ENCODE measurements around the gene GABBR2. TPM values are rescaled to one million over a fixed set of nuclear protein-coding genes. Genes with fewer than 3 reads are reported as not detected.

GABBR2 gene
- polyA plus RNA-seq, 1 of the 3 experiments (the other 2 are of a cell fraction), result not detected

DNA sequence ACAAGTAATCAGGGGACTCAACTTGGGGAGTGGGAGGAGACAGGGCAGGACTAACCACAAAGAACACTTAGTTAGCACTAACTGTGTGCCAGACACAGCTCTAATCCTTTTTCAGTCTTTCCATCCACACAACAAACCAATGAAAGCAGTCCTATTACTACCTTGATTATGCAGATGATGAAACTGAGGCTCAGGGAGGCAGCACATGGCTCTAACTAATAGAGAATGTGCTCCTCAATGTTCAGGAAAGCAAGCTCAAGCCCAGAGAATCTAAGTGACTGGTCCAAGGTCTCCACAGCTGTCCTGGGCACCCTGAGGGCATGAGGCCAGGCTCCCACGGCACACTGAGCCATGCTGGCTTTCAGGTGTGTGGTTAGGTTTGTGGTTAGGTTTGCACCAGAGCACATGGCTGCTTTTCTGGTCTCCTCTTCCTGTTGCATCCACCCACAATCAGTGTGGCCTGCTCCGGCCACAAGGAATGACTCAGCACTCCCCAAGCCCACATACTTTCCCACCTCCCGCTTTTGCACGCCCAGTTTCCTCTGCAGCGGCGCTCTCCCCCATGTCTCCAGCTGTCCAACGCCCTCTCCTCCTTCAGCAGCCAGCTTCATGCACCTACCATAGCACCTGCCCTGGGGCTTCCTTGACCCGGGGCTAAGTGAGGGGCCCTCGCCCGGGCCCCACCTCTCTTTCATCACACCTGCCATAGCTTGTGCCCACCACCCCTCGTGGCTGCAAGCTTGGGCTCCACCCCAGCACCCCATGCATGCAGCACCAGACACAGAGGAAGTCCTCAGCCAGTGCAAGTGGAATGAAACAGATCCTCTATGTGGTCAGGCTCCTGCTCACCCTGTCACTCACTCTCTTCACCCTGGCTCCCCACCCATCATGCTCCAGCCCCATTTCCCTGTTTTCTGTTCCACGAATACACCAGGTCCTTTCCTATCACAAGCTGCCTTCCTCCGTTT is 133.1 kb downstream of the GABBR2 start:
- no peak for DNase-seq
- Histone ChIP-seq H3K4me1 (ENCODE audit: control insufficient read depth in 1 of 2, insufficient read depth in 2 of 2, low read depth in 1 of 2, low read length in 1 of 2) (no peaks in the 10 kb centered on the region), H3K9ac (no peak overlapping the region), H3K27ac (ENCODE audit: low read depth in 2 of 2, low read length in 1 of 2) (no peak overlapping the region), H3K9me3 (no peaks in the 10 kb centered on the region), H3K36me3 (replicated peaks in 1 of 2; ENCODE audit: control insufficient read depth in 1 of 2, insufficient read depth in 2 of 2, low read length in 1 of 2) (no peaks in the 10 kb centered on the region), H3K9me2 (no peaks in the 10 kb centered on the region), H3K79me2 (ENCODE audit: insufficient read depth) (no peaks in the 10 kb centered on the region), H4K20me1 (ENCODE audit: insufficient read depth) (no peaks in the 10 kb centered on the region), H3K27me3 (ENCODE audit: insufficient read depth) (peaks cover 8% of the 10 kb centered on the region; the same call in 1 of the 2 replicates), H2AFZ (ENCODE audit: low read depth) (no peak overlapping the region), H3K4me3 (ENCODE audit: low read depth in 2 of 2, low read length in 1 of 2) (no peak overlapping the region), H3F3A (replicated peaks; ENCODE audit: insufficient read depth) (no peaks in the 10 kb centered on the region), H3K4me2 (no peak overlapping the region)
- TF ChIP-seq RFX5 (IDR thresholded peaks at IDR 0.05; ENCODE audit: low read length), result no peak
- no peak for TF ChIP-seq TCF12 (IDR thresholded peaks at IDR 0.05)
- no peak for TF ChIP-seq YY1 (IDR thresholded peaks at IDR 0.05; ENCODE audit: low read depth)
- TF ChIP-seq, protein P1, sequence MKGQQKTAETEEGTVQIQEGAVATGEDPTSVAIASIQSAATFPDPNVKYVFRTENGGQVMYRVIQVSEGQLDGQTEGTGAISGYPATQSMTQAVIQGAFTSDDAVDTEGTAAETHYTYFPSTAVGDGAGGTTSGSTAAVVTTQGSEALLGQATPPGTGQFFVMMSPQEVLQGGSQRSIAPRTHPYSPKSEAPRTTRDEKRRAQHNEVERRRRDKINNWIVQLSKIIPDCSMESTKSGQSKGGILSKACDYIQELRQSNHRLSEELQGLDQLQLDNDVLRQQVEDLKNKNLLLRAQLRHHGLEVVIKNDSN (IDR thresholded peaks at IDR 0.05; ENCODE audit: borderline replicate concordance, low read depth), result no peak
- TF ChIP-seq FOXJ3 (CRISPR knock-in tag; IDR thresholded peaks at IDR 0.05), result no peak
- no peak for TF ChIP-seq GABPA (IDR thresholded peaks at IDR 0.05; ENCODE audit: low read depth)
- no peak for TF ChIP-seq POLR2AphosphoS5 (IDR thresholded peaks at IDR 0.05; ENCODE audit: low read depth, low read length)
- ChIA-PET CTCF (interaction anchor here (1.2 to 2.0 kb wide), 2 partner anchors 62 to 131 kb away, joined by 3 to 4 read pairs; no protein-coding TSS in a partner anchor), POLR2A (no interaction called here)
- WGBS (ENCODE audit: low lambda C conversion rate), result 36% methylated on average over 12 of the region's 13 CpGs

DNA sequence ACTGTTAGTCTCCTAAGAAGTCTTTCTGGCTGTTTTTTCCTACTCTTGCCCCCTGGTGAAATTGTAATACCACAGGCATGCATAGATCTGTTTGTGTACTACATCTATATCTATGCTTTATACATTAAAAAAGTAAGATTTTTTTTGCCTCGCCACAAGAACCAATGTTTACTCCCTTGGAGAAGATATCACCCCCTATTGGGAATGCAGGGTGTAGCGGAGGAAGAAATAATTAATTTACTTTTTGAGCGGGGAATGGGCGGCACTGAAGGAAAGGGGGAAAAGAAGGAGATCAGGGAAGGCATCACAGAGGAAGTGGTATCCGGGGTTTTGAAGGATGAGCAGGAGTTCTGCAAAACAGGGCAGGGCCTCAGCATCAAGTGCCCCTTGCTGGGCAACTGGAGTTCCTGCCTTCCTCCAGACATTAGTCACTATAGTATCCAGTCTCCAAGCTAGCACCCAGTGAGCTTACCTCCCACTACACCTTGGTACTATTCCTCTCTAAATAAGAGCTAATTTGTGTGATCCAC is 134.9 kb downstream of the GABBR2 start:
- no peaks in the 10 kb centered on the region for H3K9me2 ChIP-seq
- no peak overlapping the region for H3K4me2 ChIP-seq
- 70% methylated on average over 5 of the region's 5 CpGs for WGBS (ENCODE audit: low lambda C conversion rate)
- no peaks in the 10 kb centered on the region for H3K9me3 ChIP-seq
- no peaks in the 10 kb centered on the region for H3K4me1 ChIP-seq (ENCODE audit: control insufficient read depth in 1 of 2, insufficient read depth in 2 of 2, low read depth in 1 of 2, low read length in 1 of 2)
- no peaks in the 10 kb centered on the region for H3K79me2 ChIP-seq (ENCODE audit: insufficient read depth)
- ChIA-PET CTCF (interaction anchor here (1.8 to 2.0 kb wide), 2 partner anchors 132 to 201 kb away, joined by 4 to 6 read pairs; no protein-coding TSS in a partner anchor), POLR2A (no interaction called here)
- TF ChIP-seq, protein P2, sequence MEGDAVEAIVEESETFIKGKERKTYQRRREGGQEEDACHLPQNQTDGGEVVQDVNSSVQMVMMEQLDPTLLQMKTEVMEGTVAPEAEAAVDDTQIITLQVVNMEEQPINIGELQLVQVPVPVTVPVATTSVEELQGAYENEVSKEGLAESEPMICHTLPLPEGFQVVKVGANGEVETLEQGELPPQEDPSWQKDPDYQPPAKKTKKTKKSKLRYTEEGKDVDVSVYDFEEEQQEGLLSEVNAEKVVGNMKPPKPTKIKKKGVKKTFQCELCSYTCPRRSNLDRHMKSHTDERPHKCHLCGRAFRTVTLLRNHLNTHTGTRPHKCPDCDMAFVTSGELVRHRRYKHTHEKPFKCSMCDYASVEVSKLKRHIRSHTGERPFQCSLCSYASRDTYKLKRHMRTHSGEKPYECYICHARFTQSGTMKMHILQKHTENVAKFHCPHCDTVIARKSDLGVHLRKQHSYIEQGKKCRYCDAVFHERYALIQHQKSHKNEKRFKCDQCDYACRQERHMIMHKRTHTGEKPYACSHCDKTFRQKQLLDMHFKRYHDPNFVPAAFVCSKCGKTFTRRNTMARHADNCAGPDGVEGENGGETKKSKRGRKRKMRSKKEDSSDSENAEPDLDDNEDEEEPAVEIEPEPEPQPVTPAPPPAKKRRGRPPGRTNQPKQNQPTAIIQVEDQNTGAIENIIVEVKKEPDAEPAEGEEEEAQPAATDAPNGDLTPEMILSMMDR (IDR thresholded peaks at IDR 0.05), result peak; percentile 18; the same call in 1 of the 2 replicates
- TF ChIP-seq, protein P3, sequence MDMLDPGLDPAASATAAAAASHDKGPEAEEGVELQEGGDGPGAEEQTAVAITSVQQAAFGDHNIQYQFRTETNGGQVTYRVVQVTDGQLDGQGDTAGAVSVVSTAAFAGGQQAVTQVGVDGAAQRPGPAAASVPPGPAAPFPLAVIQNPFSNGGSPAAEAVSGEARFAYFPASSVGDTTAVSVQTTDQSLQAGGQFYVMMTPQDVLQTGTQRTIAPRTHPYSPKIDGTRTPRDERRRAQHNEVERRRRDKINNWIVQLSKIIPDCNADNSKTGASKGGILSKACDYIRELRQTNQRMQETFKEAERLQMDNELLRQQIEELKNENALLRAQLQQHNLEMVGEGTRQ (IDR thresholded peaks at IDR 0.05; ENCODE audit: borderline replicate concordance, low read depth, low read length), result no peak
- H3K27ac ChIP-seq (ENCODE audit: low read depth in 2 of 2, low read length in 1 of 2), result no peak overlapping the region
- no peaks in the 10 kb centered on the region for H3K36me3 ChIP-seq (replicated peaks in 1 of 2; ENCODE audit: control insufficient read depth in 1 of 2, insufficient read depth in 2 of 2, low read length in 1 of 2)
- H2AFZ ChIP-seq (ENCODE audit: low read depth), result no peak overlapping the region
- no peaks in the 10 kb centered on the region for H4K20me1 ChIP-seq (ENCODE audit: insufficient read depth)
- no peaks in the 10 kb centered on the region for H3F3A ChIP-seq (replicated peaks; ENCODE audit: insufficient read depth)
- no peak for DNase-seq
- H3K27me3 ChIP-seq (ENCODE audit: insufficient read depth), result no peaks in the 10 kb centered on the region; the same call in 1 of the 2 replicates
- H3K4me3 ChIP-seq (ENCODE audit: low read depth in 2 of 2, low read length in 1 of 2), result no peak overlapping the region
- H3K9ac ChIP-seq, result no peak overlapping the region
